Lower leg skin (tissue), 4 donors: Measurements from ENCODE around the gene RASL10A. TPM values are rescaled to one million over a fixed set of nuclear protein-coding genes. Genes with fewer than 3 reads are reported as not detected.

Source experiments
- DNase-seq, 2 donors: peaks; one replicate each; pipeline ENCODE4 v3.0.0-alpha.2; 2019; ENCODE audit warnings: low spot score in 2 of 2
- H3K4me3 ChIP-seq: fragments of 200-600 bp; sonication (generic); 2 replicates; pipeline ENCODE4 v1.5.1; 2017; ENCODE audit warnings: mild to moderate bottlenecking, low read depth; ENCODE audit not compliant: poor library complexity, severe bottlenecking
- POLR2A ChIP-seq, 2 donors: fragments of 450-650 bp; IDR thresholded peaks; one replicate each; pipeline ENCODE4 v1.6.1; 2016 to 2017; ENCODE audit warnings: antibody characterized with exemption in 2 of 2, mild to moderate bottlenecking in 1 of 2, moderate library complexity in 1 of 2
- WGBS, 2 donors: methylation state at CpG; one replicate each; pipeline ENCODE4 v1.1.5; 2018; 5-methylcytosine and 5-hydroxymethylcytosine counted together
- intact Hi-C: fragments of 100-400 bp; cut with DNase I; formaldehyde crosslinking; loops from one replicate; pipeline ENCODE4 v1.15.0; 2023; ENCODE audit warnings: low total_unique reads
- total RNA-seq, 4 donors: library from RNA; depleted of rRNA; stranded (reverse); fragments of >200 nt; gene quantifications; one replicate each; pipeline ENCODE4 v1.1.0, GENCODE V29; 2016
- TF ChIP-seq, protein P1 (sequence below), 3 donors: fragments of 450-650 bp; IDR thresholded peaks; one replicate each; pipeline ENCODE4 v1.5.1; 2016; ENCODE audit warnings: antibody characterized with exemption in 3 of 3, mild to moderate bottlenecking in 3 of 3, moderate library complexity in 2 of 3

RASL10A gene
- total RNA-seq, 4 donors from 2014 or later, result 0.17 to 2.9 (median 0.80) TPM

GRCh38 chr22:29337631-29338284, 22.3 kb upstream of the RASL10A start:
- no peak for DNase-seq
- TF ChIP-seq, protein P1, sequence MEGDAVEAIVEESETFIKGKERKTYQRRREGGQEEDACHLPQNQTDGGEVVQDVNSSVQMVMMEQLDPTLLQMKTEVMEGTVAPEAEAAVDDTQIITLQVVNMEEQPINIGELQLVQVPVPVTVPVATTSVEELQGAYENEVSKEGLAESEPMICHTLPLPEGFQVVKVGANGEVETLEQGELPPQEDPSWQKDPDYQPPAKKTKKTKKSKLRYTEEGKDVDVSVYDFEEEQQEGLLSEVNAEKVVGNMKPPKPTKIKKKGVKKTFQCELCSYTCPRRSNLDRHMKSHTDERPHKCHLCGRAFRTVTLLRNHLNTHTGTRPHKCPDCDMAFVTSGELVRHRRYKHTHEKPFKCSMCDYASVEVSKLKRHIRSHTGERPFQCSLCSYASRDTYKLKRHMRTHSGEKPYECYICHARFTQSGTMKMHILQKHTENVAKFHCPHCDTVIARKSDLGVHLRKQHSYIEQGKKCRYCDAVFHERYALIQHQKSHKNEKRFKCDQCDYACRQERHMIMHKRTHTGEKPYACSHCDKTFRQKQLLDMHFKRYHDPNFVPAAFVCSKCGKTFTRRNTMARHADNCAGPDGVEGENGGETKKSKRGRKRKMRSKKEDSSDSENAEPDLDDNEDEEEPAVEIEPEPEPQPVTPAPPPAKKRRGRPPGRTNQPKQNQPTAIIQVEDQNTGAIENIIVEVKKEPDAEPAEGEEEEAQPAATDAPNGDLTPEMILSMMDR (IDR thresholded peaks at IDR 0.05), result no peak
- TF ChIP-seq POLR2A (IDR thresholded peaks at IDR 0.05), result no peak
- intact Hi-C loops, result no loop called here
- H3K4me3 ChIP-seq, result no peak overlapping the region
- WGBS, 2 donors, result 48 to 53% methylated on average over 12 of the region's 12 CpGs

GRCh38 chr22:29336751-29337490, 21.4 kb upstream of the RASL10A start:
- no peak overlapping the region for H3K4me3 ChIP-seq
- no peak for DNase-seq
- 62 to 78% methylated on average over 14 of the region's 14 CpGs for WGBS, 2 donors
- intact Hi-C loops, result no loop called here
- TF ChIP-seq, protein P1 (IDR thresholded peaks at IDR 0.05), result no peak
- no peak for TF ChIP-seq POLR2A (IDR thresholded peaks at IDR 0.05)

DNA sequence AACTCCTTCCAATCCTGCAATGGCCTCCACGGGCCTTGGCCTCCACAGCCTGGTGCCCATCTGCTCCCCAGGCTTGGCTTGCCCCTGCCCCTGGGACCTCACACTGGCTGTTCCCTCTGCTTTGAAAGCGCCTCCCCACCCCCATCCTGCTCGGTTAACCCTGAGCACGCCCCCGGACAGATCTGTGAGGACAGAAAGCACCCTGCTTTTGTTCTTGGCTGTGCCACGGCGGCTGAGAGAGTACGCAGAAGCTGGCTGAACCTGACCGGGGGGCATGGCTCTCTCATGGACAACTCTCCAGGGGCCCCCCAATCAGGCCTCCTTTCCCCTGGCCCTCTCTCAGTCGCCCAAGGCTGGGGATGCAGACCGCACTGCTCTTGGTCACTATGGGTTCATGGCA, 20.2 kb upstream of the RASL10A start:
- intact Hi-C loops, result no loop called here
- TF ChIP-seq, protein P1 (IDR thresholded peaks at IDR 0.05), result no peak
- TF ChIP-seq POLR2A (IDR thresholded peaks at IDR 0.05), result no peak
- 92% methylated on average over 11 of the region's 11 CpGs for WGBS, 2 donors

DNA sequence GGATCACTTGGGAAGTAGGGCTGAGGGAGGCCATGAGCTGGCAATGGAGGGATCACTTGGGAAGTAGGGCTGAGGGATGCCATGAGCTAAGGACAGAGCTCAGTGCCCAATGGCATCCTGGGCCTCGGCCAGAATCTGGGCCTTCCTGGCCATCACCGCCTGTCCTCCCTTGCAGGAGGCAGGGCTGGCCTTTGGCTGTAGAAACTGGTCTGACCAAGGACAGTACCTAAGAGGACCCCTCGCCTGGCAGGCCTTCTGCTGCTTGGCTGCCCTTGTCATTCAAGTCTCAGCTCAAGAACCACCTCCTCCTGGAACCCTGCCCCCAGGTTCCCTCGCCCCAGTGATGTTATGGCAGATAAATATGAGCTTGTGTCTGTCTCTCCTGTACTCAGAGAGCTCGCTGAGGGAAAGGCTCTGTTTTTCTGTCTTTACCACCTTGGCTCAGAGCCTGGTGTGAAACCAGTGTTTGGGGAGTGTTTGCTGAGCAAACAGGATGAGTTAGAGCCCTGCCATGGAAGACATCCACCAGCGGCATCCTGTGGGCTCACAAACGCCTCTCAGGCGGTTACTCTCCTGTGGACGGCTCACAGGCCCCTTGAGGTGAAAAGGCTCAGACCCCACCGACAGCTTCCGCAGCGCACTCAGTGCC, 19.3 kb upstream of the RASL10A start:
- no peak for DNase-seq
- no peak for TF ChIP-seq POLR2A (IDR thresholded peaks at IDR 0.05)
- TF ChIP-seq, protein P1 (IDR thresholded peaks at IDR 0.05), result no peak
- H3K4me3 ChIP-seq, result no peak overlapping the region
- WGBS, 2 donors, result 92 to 97% methylated on average over 11 to 12 of the region's 12 CpGs
- intact Hi-C loops, result no loop called here

More for the DNA sequence above, 20.2 kb upstream of the RASL10A start:
- H3K4me3 ChIP-seq, result no peak overlapping the region
- DNase-seq, result no peak

DNA sequence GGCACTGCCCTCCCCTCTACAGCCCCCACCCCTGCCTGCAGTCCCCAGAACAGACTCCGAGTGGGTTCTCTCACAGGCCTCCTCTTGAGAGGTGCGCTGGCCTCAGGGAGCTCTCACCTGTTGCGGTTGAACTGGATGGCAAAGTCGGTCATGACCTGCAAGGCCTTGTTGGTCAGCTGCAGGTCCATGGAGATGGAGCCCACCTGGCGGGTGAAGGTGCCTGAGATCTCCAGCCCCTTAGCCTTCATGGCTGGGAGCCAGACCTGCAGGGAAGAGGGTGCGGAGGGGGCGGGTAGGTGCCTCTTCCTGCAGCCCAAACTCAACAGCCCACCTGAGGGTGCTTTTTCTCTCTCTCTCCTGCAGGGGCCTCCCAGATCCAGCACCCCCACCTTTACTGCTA, 18.7 kb upstream of the RASL10A start:
- 96 to 97% methylated on average over 5 to 7 of the region's 7 CpGs for WGBS, 2 donors
- TF ChIP-seq, protein P1 (IDR thresholded peaks at IDR 0.05), result no peak
- TF ChIP-seq POLR2A (IDR thresholded peaks at IDR 0.05), result no peak
- no peak for DNase-seq
- no peak overlapping the region for H3K4me3 ChIP-seq
- intact Hi-C loops, result no loop called here
